Activated naive CD4-positive, alpha-beta T cell treated with anti-CD3 and anti-CD28 coated beads, Interleukin-2, amount 50 U/mL, for 72 hours (primary cell): Measurements from ENCODE around the gene OTUD1. TPM values are rescaled to one million over a fixed set of nuclear protein-coding genes. Genes with fewer than 3 reads are reported as not detected.

ENCODE experiments used
- ATAC-seq, 2 donors: fragments of 150-1000 bp; cut with Tn5 transposase; 2 replicates each; pipeline ENCODE4 v1.10.0; 2021; ENCODE audit warnings: mild to moderate bottlenecking in 2 of 2, moderate library complexity in 2 of 2
- DNase-seq, 2 donors: peaks; one replicate each; pipeline ENCODE4 v3.0.0; 2021 to 2022; ENCODE audit warnings: low spot score in 2 of 2
- H3K27ac Mint-ChIP-seq, 2 donors: one replicate each; pipeline ENCODE4 v1.8.0; 2022; ENCODE audit warnings: mild to moderate bottlenecking in 2 of 2, mixed read lengths in 2 of 2
- H3K36me3 Mint-ChIP-seq, 2 donors: one replicate each; pipeline ENCODE4 v1.8.0; 2022; ENCODE audit warnings: mixed read lengths in 2 of 2
- H3K9me3 Mint-ChIP-seq, 2 donors: one replicate each; pipeline ENCODE4 v1.8.0; 2022; ENCODE audit warnings: mixed read lengths in 2 of 2
- total RNA-seq, 2 donors: library from RNA; stranded (reverse); gene quantifications; one replicate each; pipeline ENCODE4 v1.2.3, GENCODE V29; 2022

Gene OTUD1
- total RNA-seq, 2 donors from 2014 or later, result 13.3 to 16.0 TPM

DNA sequence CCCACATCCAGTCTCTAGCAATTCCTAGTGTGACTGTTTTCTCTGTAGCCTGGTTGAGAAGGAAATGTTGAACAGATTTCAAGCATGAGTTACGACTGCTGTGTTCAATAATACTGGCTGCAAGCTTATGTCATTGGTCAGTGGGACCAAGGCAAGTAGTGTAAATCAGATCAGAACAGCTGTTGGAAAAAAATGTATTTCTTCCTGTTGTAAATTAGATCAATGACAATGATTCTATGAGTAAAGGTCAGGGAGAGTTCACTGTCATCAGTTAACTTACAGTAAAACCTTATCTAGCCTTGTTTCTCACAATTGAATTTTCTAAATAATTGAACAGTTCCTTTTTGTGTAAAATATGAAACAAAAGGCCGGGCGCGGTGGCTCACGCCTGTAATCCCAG is 6.7 kb downstream of the OTUD1 start:
- DNase-seq (no peak), ATAC-seq (no peak)
- no peaks in the 10 kb centered on the region for H3K9me3 Mint-ChIP-seq
- H3K36me3 Mint-ChIP-seq, result peaks cover 15 to 43% of the 10 kb centered on the region in 2 donors
- H3K27ac Mint-ChIP-seq, result peak overlapping the region in 1 of 2 donors; percentile 84

DNA sequence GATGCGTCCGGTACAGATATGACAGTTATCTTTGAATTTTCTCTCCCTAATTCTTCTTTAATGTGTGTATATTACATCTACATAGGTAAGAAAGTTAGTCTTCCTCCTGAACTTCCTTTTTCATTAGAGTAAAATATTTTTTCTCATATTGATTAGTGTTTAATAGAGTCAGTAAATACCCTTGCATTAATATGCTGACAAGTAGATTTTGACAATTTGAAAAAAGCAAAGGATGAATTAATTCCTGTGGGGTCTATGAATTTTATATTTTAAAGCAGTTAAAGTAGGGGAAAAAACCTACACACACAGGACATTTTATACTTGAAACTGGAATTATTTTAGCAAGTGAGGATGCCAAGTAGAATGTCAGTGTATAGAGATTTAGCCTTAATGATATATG is 9.4 kb downstream of the OTUD1 start:
- Mint-ChIP-seq H3K9me3 (no peaks in the 10 kb centered on the region), H3K27ac (peak overlapping the region; percentile 58 to 94), H3K36me3 (peaks cover 0 to 21% of the 10 kb centered on the region in 2 donors)
- ATAC-seq (no peak), DNase-seq (no peak)

DNA sequence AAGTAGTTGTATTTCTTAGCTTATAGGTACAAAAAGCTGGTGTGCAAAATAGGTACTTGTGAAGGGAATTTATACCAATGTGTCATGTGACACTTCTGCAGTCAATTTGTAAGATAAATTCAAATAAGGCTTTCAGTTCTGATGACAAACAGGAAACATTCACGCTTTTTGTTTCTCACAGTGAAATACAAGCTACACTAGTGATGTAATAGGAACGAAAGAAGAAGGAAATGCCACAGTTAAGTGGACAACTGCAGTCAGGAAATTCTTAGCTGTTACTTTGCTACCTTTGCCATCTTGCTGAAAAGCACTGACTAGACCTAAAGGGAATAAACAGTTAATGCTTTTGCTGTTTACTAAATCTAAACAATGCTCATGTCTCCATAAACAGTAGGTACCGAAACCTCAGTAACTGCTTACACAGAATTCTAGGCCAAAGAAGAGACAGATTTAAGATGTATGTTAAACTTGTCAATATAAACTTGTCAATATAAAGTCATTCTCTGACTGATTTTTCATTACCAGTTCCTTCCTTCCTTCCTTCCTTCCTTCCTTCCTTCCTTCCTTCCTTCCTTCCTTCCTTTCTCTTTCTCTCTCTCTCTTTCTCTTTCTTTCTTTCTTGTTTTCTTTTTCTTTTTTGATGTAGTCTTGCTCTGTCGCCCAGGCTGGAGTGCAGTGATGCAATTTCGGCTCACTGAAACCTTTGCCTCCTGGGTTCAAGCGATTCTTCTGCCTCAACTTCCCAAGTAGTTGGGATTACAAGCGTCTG is 10.1 kb downstream of the OTUD1 start:
- H3K27ac Mint-ChIP-seq, result peak overlapping the region; percentile 58 to 96

DNA sequence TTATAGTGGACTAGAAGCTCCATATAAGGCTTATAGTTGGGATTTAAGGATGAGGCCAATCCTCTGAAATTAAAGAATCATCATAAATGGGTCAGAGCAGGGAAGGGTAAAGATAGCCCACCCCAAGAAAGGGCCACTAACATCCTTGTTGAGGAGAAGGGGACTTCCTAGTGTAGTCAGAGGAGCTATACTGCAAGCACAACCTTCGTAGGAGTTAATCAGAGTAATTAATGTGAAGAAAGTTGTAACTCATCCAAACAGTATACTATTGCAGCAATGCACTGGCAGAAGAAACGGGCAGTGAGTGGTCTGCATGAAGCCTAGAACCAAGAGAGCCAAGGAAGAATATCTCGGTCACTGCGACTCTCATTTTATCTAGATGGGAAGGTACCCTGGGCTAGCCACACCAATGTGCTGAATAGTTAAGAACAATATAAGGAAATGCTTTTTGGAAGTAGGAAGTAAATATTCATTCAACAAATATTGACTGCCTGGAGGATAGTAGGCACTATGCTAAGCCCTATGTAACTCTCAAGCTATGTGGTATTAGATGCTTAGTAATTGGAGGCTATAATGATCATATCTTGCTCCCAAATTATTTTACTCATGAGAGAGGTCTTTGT is 13.3 kb downstream of the OTUD1 start:
- Mint-ChIP-seq H3K27ac (peak overlapping the region in 1 of 2 donors; percentile 52), H3K9me3 (no peaks in the 10 kb centered on the region), H3K36me3 (peaks cover 0 to 9% of the 10 kb centered on the region in 2 donors)
- DNase-seq (no peak), ATAC-seq (no peak)

More for the DNA sequence above, 10.1 kb downstream of the OTUD1 start:
- Mint-ChIP-seq H3K36me3 (peaks cover 0 to 21% of the 10 kb centered on the region in 2 donors), H3K9me3 (no peaks in the 10 kb centered on the region)
- no peak for DNase-seq
- peak; percentile 72 to 75 for ATAC-seq

DNA sequence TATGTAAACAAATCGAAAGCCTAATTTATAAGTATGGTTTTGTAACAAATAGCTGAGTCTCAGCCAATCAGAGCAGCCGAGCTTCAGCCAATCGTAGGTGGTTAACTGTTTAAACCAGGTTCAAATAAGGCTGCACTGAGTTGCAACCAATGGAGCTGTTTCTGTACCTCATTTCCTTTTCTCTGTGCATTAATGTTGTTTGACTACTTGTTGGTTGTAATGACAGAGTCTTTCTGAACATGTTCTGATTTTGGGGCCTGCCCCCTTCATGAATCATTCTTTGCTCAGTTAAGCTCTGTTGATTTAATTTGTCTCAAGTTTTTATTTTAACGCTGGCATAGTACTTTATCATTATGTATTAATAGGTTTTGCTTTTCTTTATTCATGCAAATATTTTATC is 14.6 kb downstream of the OTUD1 start:
- Mint-ChIP-seq H3K27ac (no peak overlapping the region), H3K9me3 (no peaks in the 10 kb centered on the region), H3K36me3 (peaks cover 0 to 8% of the 10 kb centered on the region in 2 donors)
- DNase-seq (no peak), ATAC-seq (no peak)

DNA sequence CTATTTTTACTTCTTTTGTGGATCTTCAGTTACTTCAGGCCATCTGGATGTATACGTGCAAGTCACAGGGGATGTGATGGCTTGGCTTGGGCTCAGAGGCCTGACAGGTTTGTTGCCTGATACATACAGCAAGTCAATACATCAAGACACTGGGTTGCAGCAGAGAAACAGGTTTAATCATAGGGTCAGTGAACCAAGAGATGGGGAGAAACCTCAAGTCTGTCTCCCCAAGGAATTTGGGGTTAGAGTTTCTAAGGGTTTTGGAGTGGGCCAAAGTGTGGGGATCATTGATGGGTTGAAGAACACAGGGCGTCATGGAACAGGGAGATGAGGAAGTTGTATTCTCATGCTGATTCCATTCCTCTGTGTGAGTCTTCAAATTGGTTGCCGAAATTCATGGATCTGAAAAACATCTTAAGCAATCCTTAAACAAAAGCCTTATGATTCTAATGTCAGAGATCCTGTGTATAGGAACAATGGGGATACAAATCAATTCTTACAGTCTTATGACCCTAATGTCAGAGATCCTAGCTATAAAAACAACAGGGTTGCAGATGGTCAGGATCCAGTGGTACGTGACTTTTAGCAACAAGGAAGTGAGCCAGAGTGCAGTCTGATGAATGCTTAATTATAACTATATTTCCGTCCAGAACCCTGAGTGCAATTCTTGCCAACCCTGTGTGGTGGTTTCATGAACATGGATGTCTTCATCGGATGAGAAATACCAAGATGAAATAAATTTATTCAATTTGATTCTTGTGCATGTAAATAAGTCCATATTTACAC is 18.9 kb downstream of the OTUD1 start:
- ATAC-seq (no peak), DNase-seq (no peak)
- Mint-ChIP-seq H3K9me3 (no peaks in the 10 kb centered on the region), H3K27ac (no peak overlapping the region), H3K36me3 (no peaks in the 10 kb centered on the region)

DNA sequence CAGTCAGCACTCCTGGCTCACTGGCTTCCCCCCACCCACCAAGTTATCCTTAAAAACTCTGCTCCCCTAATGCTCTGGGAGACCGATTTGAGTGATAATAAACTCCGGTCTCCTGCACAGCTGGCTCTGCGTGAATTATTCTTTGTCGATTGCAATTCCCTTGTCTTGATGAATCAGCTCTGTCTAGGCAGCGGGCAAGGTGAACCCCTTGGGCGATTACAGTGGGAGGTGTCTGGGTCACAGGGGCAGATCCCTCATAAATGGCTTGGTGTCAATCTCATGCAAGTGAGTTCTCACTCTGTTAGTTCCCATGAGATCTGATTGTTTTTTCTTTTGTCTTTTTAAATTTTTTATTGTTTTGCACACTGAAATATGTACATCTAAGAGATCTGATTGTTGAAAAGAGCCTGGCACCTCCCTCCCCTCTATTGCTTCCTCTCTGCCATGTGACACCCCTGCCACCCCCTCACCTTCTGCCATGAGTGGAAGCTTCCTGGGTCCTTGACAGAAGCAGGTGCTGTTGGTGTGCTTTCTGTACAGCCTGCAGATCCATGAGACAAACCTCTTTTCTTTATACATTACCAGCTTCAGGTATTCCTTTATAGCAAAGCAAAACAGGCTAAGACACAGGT is 20.5 kb downstream of the OTUD1 start:
- no peaks in the 10 kb centered on the region for H3K36me3 Mint-ChIP-seq
- H3K9me3 Mint-ChIP-seq, result no peaks in the 10 kb centered on the region
- no peak for ATAC-seq

DNA sequence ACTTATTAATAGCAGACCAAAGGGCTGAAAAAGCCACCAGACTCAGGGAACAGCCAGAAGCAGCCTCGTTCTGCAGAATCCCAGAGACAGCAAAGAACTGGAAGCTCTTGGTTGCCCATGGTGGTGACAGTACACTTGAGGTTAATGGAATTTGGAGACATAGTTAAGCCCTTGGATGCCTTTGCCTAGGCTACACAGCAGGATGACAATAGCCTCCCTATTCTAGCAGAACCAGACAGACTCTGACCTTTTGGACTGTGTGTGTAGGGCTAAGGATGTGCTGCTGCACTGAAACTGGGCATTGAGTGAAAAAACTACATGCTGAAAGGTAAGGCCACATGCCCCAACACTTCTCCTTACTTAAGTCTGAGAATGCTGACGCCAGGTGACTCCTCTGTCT is 22.7 kb downstream of the OTUD1 start:
- Mint-ChIP-seq H3K27ac (no peak overlapping the region), H3K36me3 (no peaks in the 10 kb centered on the region), H3K9me3 (no peaks in the 10 kb centered on the region)
- ATAC-seq, result no peak
- no peak for DNase-seq

More for the DNA sequence above, 20.5 kb downstream of the OTUD1 start:
- no peak for DNase-seq
- no peak overlapping the region for H3K27ac Mint-ChIP-seq

DNA sequence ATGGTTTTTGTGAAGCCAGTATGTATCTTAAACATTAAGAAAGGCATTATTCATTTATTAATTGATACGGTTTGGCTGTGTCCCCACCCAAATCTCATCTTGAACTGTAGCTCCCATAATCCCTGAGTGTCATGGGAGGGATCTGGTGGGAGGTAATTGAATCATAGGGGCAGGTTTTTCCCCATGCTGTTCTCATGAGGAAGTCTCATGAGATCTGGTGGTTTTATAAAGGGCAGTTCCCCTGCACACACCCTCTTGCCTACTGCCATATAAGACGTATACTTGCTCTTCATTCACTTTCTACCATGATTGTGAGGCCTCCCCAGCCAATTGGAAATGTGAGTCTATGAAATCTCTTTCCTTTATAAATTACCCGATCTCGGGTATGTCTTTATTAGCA is 28.1 kb downstream of the OTUD1 start:
- no peak overlapping the region for H3K27ac Mint-ChIP-seq
- no peaks in the 10 kb centered on the region for H3K9me3 Mint-ChIP-seq
- DNase-seq (no peak), ATAC-seq (no peak)
- no peaks in the 10 kb centered on the region for H3K36me3 Mint-ChIP-seq

DNA sequence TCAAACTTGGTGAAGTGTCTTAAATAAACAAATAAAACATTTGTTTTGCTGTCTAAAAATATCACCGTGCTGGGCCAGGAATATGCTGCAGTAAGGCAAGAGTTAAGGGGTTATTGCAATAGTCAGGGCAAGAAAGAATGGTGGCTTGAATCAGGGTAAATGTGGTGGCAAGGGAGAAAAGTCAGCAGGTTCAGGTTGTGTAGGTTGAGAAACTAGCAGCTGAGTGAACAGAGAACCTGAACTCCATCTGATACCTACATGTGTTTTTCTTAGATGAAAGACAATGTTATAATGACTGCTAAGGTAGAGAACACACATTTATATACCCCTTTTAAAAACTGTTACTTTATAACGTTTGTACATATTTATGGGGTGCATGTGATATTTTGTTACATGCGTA is 28.7 kb downstream of the OTUD1 start:
- no peaks in the 10 kb centered on the region for H3K9me3 Mint-ChIP-seq
- no peak for ATAC-seq

DNA sequence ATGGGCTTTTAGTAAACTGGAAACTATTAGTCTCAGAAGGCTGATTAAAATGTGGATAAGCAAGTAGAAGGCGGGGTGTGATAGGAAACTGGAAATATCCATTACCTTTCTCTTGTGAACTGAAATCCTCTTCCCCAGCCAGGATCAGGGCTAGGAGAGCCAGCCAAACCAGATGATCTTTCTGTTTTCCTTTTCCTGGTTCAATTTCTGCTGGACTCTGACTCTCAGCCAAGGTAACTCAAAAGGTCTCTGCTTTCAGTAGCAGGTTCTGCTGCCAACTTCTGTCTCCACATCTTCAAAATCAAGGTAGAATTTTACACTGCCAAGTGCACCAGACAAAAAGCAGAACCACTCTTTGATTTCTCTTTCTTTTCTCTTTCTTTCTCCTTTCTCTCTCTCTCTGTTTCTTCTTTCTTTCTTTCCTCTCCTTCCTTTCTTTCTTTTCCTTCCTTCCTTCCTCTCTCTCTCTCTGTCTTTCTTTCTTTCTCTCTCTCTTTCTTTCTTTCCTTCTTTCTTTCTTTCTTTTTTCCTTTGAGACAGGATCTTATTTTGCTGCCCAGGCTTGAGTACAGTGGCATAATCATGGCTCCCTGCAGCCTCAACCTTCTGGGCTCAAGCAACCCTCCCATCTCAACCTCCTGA is 30.8 kb downstream of the OTUD1 start:
- peak overlapping the region in 1 of 2 donors; percentile 18 for H3K27ac Mint-ChIP-seq
- ATAC-seq, result no peak
- peaks cover 0 to 7% of the 10 kb centered on the region in 2 donors for H3K36me3 Mint-ChIP-seq
- H3K9me3 Mint-ChIP-seq, result peaks cover 0 to 7% of the 10 kb centered on the region in 2 donors
- no peak for DNase-seq

More for the DNA sequence above, 28.7 kb downstream of the OTUD1 start:
- Mint-ChIP-seq H3K36me3 (no peaks in the 10 kb centered on the region), H3K27ac (no peak overlapping the region)
- DNase-seq, result no peak

DNA sequence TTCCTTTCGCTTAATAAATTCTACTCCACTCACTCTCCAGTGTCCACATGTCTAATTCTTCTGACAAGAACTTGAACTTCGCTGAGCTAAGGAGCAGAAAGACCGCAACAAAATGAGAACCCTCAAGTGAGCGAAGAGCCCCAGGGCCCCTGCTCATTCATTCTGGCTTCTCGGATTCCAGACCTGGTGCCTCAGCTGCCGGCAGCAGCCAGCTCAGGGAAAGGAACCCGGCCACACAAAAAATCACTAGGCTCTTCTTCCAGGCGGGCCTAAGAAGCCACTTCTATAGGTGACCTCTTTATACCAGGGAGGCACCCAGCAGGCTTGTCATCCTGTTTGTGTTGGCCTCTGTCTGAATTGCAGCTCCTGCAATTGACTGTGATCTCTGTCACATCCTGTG is 33.3 kb downstream of the OTUD1 start:
- ATAC-seq (no peak), DNase-seq (no peak)
- peaks cover 0 to 7% of the 10 kb centered on the region in 2 donors for H3K36me3 Mint-ChIP-seq
- H3K9me3 Mint-ChIP-seq, result peaks cover 0 to 17% of the 10 kb centered on the region in 2 donors
- H3K27ac Mint-ChIP-seq, result no peak overlapping the region

DNA sequence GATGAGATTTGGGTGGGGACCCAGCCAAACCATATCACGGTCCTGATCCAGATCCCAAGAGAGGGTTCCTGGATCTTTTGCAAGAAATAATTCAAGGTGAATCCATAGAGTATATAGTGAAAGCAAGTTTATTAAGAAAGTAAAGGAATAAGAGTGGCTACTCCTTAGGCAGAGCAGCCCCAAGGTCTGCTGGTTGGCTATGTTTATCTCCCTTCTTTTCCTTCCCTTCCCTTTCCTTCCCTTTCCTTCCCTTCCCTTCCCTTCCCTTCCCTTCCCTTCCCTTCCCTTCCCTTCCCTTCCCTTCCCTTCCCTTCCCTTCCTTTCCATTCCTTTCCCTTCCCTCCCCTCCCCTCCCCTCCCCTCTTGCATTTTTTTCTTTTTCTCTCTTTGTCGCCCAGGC is 35.2 kb downstream of the OTUD1 start:
- Mint-ChIP-seq H3K27ac (no peak overlapping the region), H3K36me3 (peaks cover 0 to 7% of the 10 kb centered on the region in 2 donors), H3K9me3 (peaks cover 0 to 17% of the 10 kb centered on the region in 2 donors)
- ATAC-seq (no peak), DNase-seq (no peak)

DNA sequence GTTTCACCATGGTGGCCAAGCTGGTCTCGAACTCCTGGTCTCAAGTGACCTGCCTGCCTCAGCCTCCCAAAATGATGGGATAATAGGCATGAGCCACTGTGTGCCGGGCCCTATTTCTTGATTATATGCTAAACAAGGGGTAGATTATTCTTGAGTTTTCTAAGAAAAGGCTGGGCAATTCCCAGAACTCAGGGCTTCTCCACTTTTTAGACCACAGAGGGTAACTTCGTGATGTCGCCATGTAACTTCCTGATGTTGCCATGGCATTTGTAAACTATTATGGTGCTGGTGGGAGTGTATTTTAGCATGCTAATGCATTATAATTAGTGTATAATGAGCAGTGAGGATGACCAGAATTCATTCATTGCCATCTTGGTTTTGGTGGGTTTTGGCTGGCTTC is 35.8 kb downstream of the OTUD1 start:
- Mint-ChIP-seq H3K36me3 (peaks cover 0 to 7% of the 10 kb centered on the region in 2 donors), H3K27ac (no peak overlapping the region), H3K9me3 (peaks cover 0 to 17% of the 10 kb centered on the region in 2 donors)
- ATAC-seq (no peak), DNase-seq (no peak)

DNA sequence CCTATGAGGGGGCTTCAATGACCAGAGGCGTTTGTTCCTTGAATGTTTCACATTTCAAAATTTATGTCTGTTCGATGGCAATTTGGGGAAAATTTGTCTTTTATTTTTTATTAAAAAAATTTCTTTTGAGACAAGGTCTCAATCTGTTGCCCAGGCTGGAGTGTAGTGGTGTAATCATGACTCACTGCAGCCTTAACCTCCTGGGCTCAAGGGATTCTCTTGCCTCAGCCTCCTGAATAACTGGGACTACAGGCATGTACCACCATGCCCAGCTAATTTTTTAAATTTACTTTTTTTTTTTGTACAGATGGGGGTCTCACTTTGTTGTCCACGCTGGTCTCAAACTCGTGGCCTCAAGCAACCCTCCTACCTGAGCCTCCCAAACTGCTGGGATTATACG is 39.7 kb downstream of the OTUD1 start:
- peaks cover 0 to 3% of the 10 kb centered on the region in 2 donors for H3K36me3 Mint-ChIP-seq
- no peak overlapping the region for H3K27ac Mint-ChIP-seq
- no peak for ATAC-seq

DNA sequence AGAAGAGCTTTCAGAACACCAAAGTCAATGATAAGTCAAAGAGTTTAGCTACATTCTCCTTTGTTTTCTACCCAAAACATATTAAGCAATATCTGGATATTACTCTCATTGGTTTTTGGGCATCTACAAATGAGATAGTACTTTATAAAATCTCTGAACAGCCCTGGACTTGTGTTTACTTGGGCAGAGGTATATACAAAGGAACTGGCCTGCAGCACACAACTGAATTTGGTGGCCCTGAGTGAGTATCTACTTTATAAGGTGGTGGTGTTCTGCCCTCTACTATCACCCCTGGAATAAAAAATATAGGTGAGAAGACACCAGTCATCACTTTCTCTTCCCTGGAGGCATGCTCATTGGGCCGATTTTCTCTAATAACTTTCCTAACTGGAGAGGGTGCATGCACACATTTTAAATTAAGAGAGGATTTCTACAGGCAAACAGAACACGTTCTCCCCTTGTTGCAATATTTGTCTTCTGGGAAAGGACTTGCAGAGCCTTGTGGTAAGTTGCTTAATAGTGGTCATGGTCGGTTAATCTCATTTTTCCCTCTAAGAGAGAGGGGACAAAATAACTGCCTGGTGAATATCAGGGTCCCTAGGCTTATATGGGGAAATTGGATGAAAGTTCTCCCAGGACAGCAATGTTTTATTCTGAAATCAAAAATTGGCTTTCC is 41.1 kb downstream of the OTUD1 start:
- no peaks in the 10 kb centered on the region for H3K36me3 Mint-ChIP-seq
- H3K9me3 Mint-ChIP-seq, result peaks cover 0 to 7% of the 10 kb centered on the region in 2 donors
- no peak overlapping the region for H3K27ac Mint-ChIP-seq
- no peak for ATAC-seq
- no peak for DNase-seq

More for the DNA sequence above, 39.7 kb downstream of the OTUD1 start:
- H3K9me3 Mint-ChIP-seq, result peaks cover 0 to 12% of the 10 kb centered on the region in 2 donors
- no peak for DNase-seq
